H4 (cell line): ENCODE data around the gene FAM161A. TPM values are rescaled to one million over a fixed set of nuclear protein-coding genes. Genes with fewer than 3 reads are reported as not detected.
"Not testable (repeated sequence)": the region's sequence is repeated elsewhere in the genome, so short reads cannot be mapped to it uniquely, and the experiment has no call there.

ENCODE experiments used
- DNase-seq: peaks from one replicate; pipeline ENCODE4 v3.0.0-alpha.2; 2015; ENCODE audit warnings: low spot score
- total RNA-seq: library from RNA; depleted of rRNA; stranded (reverse); fragments of >200 nt; shearing (Covaris generic); gene quantifications from 2 replicates; pipeline ENCODE4 v1.2.3, GENCODE V29; 2014; rRNA removed

FAM161A gene
- 1.3 and 1.5 TPM in 2 replicates for total RNA-seq

DNA sequence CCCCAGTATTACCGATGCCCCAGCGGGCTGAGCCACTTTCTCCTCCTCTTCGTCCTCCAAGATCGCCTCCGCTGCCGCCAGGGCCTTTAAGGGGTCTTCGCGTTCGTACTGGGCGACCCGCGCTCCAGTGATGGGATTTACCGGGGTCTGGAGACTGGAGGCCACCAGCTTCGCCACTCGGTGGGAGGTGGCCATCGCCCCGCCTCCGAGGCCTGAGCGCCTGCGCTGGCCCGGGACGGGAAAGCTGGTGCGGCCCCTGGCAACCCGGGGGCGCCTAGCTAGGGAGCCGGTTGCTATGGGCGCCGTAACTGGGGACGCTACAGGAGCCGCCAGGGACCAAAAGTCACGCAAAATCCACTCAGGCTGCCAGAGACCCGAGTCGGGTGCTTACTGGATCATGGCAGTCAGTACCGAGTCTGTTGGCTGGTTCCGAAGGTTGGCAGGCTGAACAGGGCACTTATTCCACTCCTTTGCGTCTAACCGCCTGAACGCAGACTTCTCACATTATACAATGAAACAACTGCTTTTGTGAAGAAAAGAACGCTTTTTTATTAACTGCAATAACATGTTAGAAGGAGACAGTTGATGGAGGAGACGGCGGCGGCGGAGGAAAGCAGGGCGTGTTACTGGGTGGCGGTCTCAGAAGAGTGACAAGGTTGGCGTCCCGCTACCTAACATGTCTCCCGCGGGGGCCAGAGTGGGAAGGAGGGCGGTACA, at the start of gene FAM161A:
Gene FAM161A, minus strand, starts transcription at position 214 of the 717 bp plus-strand sequence. Its CDS starts 19 bp downstream, at position 195.
- DNase-seq = peak; percentile 75

DNA sequence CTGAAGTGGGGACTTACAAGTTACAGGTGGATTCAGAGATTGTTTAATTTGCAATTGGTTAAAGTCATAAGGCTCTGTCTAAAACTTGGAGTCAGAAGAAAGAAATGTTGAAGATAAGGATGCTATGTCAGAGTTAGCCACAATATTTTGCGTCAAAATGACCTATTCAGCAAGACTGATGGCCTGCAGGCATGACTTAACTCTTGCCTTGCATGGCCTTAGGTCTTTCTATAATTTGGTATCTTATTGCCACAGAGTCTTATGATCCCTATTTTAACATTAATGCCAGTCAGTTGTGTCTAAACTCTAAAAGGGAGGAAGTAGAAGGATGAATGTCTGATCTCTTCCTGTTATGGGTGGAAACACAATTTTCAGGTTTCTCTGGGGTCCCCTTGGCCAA, 46.4 kb upstream of the FAM161A start:
- no peak for DNase-seq

DNA sequence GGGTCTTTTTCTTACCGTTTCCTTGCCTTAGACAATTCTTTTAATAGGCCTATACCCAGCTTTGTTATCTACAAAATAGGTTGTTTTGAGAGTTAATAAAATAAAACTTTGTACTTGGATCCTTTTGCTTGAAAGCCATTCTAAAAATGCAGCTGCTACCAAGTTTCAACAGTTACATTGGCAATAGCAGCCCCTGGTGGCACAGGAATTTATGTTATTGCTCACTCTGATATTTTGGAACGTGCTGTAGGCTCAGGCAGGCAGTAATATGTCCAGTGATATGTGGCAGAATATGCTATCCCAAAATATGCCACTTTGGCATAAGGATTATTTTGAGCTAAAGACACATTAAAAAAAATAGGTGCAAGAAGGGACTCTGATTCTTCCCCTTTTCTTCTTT, 45.0 kb upstream of the FAM161A start:
- DNase-seq = no peak

DNA sequence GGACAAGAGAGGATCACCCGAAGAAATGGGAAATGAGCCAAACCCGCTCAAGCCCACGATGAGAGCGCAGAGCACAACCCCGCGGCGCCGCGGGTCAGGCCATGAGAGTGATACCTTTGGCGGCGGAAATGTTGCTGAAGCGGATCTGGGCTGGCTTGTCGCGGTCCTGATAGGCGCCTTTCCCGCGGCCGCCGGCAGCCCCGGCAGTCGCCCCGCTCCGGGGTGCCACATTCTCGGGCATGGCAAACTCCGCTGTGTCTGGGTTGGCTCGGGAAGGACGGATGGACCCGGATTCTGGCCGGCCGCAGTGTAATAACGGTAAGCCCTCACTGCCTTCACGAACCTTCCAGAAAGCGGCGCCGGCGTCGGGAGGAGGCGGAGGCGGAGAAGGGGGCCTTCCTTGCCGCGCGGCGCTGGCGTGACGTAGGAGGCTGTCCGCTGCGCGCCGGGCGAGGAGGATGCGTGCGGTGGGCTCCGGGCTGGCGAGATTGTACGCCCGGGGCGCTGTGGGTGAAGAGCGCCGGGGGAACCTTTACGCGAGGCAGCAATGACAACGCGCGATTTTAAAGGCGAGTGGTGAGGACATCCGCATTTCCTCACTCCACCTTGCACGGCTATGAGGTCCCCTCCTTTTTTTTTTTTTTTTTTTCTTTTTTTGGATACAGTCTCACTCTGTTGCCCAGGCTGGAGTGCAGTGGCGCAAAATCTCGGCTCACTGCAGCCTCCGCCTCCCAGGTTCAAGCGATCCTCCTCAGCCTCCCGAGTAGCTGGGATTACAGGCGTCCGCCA, 34.6 kb upstream of the FAM161A start, which contains the start of gene CCT4:
Gene CCT4, minus strand, starts transcription at position 390 of the 789 bp plus-strand sequence. Its CDS starts 149 bp downstream, at position 241.
- DNase-seq = peak; percentile 69

DNA sequence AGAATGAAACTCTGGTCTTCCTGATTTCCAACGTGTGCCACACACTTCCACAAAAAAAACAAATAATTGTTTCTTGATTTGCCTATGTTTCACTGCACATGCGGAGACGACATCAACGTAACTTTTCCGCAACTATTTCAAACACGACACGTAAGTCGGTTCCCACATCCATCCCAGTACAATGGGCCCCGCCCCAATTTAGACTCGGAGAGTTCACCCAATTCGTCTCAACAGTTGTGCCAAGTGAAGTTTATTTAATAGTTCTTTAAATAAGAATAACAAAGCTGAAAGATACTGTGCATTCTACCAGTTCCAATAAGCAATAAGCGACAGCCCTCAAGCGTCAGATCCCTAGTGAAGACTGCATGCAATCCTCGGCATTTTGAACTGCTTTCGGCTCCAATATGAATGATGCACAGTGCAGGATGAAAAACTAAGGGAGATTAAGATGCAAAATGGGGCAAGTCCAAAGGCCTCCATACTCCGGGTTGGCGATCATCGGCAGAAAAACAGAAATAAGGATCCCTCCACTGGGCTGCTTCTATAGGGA, 33.9 kb upstream of the FAM161A start:
- DNase-seq = no peak

- no peak for DNase-seq
Measured at GRCh38 chr2:61885896-61886603, 32.2 kb upstream of the FAM161A start.

DNA sequence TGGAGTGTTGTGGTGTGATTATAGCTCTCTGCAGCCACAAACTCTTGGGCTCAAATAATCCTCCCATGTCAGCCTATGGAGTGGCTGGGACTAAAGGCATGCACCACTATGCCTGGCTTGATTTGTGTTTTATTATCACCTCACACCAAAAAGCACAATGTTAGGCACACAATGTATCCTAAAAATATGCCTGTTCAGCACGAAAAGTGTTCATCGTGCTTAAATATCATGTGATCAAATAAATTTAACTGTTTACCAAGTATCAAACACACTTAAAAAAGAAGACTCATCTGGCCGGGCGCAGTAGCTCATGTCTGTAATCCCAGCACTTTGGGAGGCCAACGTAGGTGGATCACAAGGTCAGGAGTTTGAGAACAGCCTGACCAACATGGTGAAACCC, 29.0 kb upstream of the FAM161A start:
- no peak for DNase-seq

DNA sequence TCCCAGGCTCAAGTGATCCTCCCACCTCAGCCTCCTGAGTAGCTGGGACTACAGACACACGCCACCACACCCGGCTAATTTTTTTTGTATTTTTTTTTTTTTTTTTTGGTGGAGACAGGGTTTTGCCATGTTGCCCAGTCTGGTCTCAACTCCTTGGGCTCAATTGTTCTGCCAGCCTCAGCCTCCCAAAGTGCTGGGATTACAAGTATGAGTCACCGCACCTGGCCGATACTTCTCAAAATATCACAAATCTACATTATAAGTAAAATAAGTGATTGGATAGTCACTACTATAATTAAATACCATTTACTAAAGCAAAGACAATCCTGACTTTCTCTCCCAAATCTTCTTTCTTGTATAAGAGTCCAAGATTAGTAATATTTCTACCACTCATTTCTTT, 25.5 kb upstream of the FAM161A start:
- not testable (repeated sequence) for DNase-seq

DNA sequence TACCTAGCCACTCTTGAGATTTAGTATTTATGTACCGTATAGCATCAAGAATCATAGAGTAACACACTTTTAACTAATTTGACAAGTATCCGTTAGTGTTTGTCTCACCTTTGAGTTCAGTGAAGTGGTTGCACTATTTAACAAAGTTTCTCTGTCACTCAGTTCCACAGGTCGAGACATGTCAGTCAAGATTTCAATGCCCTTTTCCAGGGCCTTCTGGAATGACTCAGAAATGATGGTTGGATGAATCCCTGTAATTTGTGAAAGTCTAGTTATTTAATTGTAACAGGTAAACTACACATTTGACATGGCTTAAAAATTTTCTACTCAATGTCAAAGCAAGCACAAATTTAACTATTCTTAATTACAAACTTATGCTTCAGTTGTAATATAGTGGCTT, 24.9 kb upstream of the FAM161A start:
- DNase-seq = no peak

GRCh38 chr2:61877571-61878245, 23.8 kb upstream of the FAM161A start:
- DNase-seq = no peak

DNA sequence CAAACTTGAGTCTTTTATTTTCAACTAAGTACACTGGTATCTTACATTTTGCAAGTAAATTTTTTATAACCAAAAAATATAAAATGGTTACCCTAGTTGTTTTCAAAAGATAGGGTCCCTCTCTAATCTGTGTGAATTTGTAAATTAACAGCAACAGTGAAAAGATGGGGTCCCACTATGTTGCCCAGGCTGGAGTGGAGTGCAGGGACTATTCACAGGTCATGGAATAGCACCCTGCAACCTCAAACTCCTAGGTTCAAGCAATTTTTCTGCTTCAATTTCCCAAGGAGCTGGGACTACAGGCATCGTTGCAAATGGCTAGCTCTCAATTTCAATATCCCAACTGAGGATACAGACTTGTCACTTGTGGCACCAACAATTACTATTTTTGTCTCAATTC, 22.5 kb upstream of the FAM161A start:
- no peak for DNase-seq

GRCh38 chr2:61866482-61867089, 12.7 kb upstream of the FAM161A start:
- DNase-seq = not testable (repeated sequence)

GRCh38 chr2:61862085-61862484, 8.2 kb upstream of the FAM161A start:
- DNase-seq = no peak

DNA sequence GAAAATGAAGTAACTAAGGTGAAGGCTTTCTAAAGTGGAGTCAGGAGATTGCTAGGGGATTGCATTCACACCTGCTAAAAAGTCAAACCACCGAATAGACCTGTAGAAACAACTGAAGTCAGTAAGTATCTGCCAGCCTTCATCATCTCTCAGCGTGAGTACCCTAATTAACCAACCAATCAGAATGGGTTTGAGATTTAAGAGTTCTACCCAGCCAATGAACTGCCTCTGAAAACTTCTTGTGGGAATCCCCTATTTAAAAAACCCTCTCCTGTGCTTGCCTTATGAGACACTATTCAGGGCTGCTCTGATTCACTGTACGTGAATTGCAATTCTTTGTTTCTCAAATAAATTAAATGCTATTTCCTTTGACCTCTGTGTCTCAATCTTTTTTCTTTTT, 3.4 kb upstream of the FAM161A start:
- no peak for DNase-seq

DNA sequence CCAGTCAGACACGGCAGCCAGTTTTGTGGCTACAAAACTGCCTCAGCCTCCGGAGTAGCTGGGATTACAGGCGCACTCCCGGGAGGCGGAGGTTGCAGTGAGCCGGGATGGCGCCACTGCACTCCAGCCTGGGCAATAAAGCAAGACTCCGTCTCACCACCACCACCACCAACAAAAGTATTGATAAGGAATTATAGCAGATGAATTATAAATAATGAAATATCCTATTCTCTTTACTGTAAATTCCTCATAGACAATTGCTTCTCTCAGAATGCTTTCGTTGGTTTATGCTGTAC, 1.4 kb upstream of the FAM161A start:
- DNase-seq = no peak

DNA sequence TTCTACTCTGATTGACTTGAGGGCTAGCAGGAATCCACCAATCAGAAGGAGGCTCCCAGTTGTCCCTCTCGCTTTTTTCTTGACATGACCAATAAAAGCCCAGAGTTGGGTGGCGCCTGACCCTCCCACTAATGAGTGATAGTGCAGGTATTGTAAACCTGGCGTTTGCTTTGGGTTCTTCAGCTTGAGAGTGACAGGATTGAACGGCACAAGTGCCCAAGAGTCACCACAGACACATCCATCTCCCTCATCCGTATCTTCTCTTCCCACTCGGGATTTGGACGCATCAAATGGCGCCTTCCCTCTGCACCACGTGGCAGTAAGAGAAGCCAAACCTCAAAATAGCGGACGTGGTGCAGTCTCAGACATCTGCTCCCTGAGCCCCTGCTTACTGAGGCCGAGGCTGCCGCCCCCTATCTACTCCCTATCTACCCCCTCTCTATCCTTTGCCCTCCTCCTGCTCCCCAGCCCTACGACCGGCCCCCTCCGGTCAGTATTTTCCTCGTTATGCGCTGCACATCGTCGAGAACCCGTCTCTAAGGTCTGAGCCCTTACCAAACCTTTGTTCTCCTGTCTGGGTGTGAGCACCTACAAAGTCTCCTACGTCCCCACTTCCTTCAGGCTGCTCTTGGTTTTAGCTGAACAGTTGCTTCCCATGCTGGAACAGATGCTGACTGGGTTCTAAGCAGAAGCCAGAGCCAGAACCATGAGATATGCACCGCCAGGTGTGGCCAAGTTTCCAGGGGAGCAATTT, 881 bp upstream of the FAM161A start:
- DNase-seq = peak; percentile 95

- peak; percentile 36 for DNase-seq
Measured at GRCh38 chr2:61853086-61853846, 594 bp downstream of the FAM161A start.

GRCh38 chr2:61851270-61851669, 2.6 kb downstream of the FAM161A start:
- not testable (repeated sequence) for DNase-seq

DNA sequence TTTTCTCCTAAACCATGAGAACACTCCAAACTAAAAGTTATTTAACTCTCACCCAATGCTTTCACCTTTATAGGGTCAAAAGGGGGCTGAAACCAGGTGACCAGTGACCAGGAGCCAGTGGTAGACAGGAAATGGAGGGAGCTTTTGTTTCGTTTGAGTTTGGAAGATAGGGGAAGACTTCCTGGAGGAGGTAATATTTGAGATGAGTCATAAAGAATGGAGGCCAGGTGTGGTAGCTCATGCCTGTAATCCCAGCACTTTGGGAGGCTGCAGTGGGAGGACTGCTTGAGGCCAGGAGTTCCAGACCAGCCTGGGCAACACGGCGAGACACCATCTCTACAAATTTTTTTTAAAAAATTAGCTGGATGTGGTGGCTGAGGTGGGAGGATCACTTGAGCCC, 8.5 kb downstream of the FAM161A start:
- DNase-seq = no peak

GRCh38 chr2:61841286-61841685, 12.6 kb downstream of the FAM161A start:
- DNase-seq = no peak
